ENCODE data around the gene CARMIL1.

CARMIL1 gene

DNA sequence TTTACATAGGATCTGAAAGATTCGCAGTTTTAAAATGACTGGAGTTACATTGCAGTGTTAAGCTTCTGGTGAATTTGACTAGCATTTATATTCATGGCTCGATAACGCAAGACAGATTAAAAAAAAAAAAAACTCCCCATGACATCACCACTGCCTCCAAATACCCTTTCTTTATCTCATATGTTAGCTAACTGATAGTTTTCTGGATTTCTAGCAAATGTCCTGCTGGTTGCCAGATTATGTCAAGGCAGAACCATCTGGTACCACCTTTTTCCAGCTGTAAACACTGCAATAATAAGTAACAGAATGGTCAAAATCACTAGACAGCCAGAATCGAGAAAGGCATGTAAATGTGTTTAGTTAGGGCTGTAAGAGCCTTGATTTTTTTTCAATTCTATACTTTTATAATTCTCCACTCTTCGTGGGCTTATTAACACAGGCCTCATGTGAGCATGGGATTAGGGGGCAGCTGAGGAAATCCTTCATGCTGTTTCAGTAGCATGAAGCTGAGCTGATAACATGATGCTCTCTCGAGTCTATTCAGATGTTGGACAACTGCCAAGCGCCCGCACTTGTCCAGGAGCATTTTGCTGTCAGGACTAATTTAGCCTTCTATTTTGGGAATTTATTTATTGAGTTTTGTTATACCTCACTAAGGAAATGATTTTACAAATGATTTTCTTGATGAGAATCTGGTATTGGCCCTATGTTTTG, 206.8 kb downstream of the CARMIL1 start:
- TF ChIP-seq CTCF (IDR thresholded peaks at IDR 0.05), result no peak
- peak overlapping the region; percentile 8 for H3K4me2 ChIP-seq (ENCODE audit: low read length)
- no peak overlapping the region for H3K9ac ChIP-seq
- no peaks in the 10 kb centered on the region for H3K9me3 ChIP-seq (ENCODE audit: control insufficient read depth, low read length)
- peak overlapping the region; percentile 26 for H2AFZ ChIP-seq
- no peak overlapping the region for H3K4me3 ChIP-seq (ENCODE audit: low read depth, low read length)
- H3K27me3 ChIP-seq (ENCODE audit: control insufficient read depth, insufficient read depth, low read length), result no peaks in the 10 kb centered on the region
- H3K79me2 ChIP-seq, result no peaks in the 10 kb centered on the region
- H3K36me3 ChIP-seq (ENCODE audit: control insufficient read depth, insufficient read depth, low read length), result no peaks in the 10 kb centered on the region
- peaks cover 19% of the 10 kb centered on the region for H3K4me1 ChIP-seq
- peak overlapping the region; percentile 16 for H3K27ac ChIP-seq

- H3K4me2 ChIP-seq (ENCODE audit: low read length), result peak overlapping the region; percentile 8
- no peaks in the 10 kb centered on the region for H3K36me3 ChIP-seq (ENCODE audit: control insufficient read depth, insufficient read depth, low read length)
- no peak overlapping the region for H2AFZ ChIP-seq
- no peak overlapping the region for H3K9ac ChIP-seq
- H3K9me3 ChIP-seq (ENCODE audit: control insufficient read depth, low read length), result no peaks in the 10 kb centered on the region
- no peak for TF ChIP-seq CTCF (IDR thresholded peaks at IDR 0.05)
- no peak overlapping the region for H3K4me3 ChIP-seq (ENCODE audit: low read depth, low read length)
- H3K79me2 ChIP-seq, result no peaks in the 10 kb centered on the region
- H3K4me1 ChIP-seq, result peaks cover 16% of the 10 kb centered on the region
- H3K27ac ChIP-seq, result peak overlapping the region; percentile 16
- no peaks in the 10 kb centered on the region for H3K27me3 ChIP-seq (ENCODE audit: control insufficient read depth, insufficient read depth, low read length)
Measured at GRCh38 chr6:25486550-25486949, 207.4 kb downstream of the CARMIL1 start.

DNA sequence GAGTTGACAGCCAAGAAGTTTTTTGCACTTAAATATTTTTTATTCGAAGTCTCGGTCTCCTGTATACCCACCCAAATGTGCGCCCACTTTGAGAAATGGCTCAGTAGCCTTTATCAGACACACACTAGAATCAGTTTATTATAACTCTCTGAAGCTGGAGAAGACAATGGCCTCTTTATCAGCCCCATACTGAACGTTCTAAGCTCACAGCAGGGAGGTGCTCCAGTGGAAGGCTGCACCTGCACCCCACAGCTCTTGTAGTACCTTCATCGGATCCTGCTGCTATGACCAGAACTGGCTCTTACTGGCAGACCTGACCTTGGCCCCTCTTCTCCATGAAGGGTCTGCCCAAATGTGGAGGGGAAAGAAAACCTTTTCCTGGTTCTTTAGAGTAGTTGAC, 207.8 kb downstream of the CARMIL1 start:
- TF ChIP-seq CTCF (IDR thresholded peaks at IDR 0.05), result no peak
- peaks cover 16% of the 10 kb centered on the region for H3K4me1 ChIP-seq

DNA sequence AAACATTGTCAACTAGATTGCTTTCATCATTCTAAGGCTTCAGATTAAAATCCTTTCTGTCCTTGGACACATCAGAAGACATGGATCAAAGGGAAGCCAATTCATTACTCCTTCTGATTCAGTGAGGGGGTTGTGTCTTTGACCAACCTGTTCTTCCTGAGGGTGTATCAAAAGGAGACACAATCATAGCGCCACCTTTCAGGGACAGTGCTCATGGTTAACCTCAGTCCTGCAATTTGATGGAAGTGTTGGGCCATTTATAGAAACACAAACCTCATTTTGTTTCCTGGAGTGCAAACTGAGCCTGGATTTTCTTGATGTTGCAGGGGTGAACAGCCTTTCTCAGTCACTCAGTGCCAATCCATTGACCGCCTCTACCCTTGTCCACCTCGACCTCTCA, 209.0 kb downstream of the CARMIL1 start:
- Histone ChIP-seq H3K36me3 (ENCODE audit: control insufficient read depth, insufficient read depth, low read length) (no peaks in the 10 kb centered on the region), H3K9ac (no peak overlapping the region), H3K27ac (no peak overlapping the region), H3K27me3 (ENCODE audit: control insufficient read depth, insufficient read depth, low read length) (no peaks in the 10 kb centered on the region), H3K9me3 (ENCODE audit: control insufficient read depth, low read length) (no peaks in the 10 kb centered on the region), H3K4me2 (ENCODE audit: low read length) (no peak overlapping the region), H3K4me3 (ENCODE audit: low read depth, low read length) (no peak overlapping the region), H3K79me2 (no peaks in the 10 kb centered on the region), H3K4me1 (peaks cover 16% of the 10 kb centered on the region), H2AFZ (no peak overlapping the region)
- TF ChIP-seq CTCF (IDR thresholded peaks at IDR 0.05), result no peak

More for the DNA sequence above, 207.8 kb downstream of the CARMIL1 start:
- no peaks in the 10 kb centered on the region for H3K79me2 ChIP-seq
- H3K9me3 ChIP-seq (ENCODE audit: control insufficient read depth, low read length), result no peaks in the 10 kb centered on the region
- H3K36me3 ChIP-seq (ENCODE audit: control insufficient read depth, insufficient read depth, low read length), result no peaks in the 10 kb centered on the region
- H3K4me2 ChIP-seq (ENCODE audit: low read length), result no peak overlapping the region
- no peaks in the 10 kb centered on the region for H3K27me3 ChIP-seq (ENCODE audit: control insufficient read depth, insufficient read depth, low read length)
- no peak overlapping the region for H3K4me3 ChIP-seq (ENCODE audit: low read depth, low read length)
- H3K9ac ChIP-seq, result no peak overlapping the region
- H2AFZ ChIP-seq, result no peak overlapping the region
- no peak overlapping the region for H3K27ac ChIP-seq

DNA sequence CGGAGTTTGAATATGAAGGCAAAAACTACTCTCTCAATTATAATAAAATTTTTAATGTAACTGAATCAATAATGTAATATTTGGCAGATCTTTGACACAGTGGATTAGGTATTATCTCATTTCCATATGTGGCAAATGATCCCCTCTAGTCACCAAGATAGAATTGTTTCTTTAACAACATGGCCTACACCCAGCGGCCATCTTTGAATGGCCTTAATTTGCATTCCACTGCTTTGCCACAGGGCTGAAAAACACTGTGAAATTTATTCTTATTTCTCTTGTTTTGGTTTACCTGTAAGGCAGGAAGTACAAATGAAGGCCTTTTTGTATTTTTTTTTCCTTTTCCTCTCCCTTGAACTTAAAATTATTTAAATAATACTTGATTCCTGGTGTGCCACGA, 210.2 kb downstream of the CARMIL1 start:
- Histone ChIP-seq H3K79me2 (no peaks in the 10 kb centered on the region), H3K4me2 (ENCODE audit: low read length) (no peak overlapping the region), H3K27ac (no peak overlapping the region), H3K4me3 (ENCODE audit: low read depth, low read length) (no peak overlapping the region), H3K27me3 (ENCODE audit: control insufficient read depth, insufficient read depth, low read length) (no peaks in the 10 kb centered on the region), H3K9me3 (ENCODE audit: control insufficient read depth, low read length) (no peaks in the 10 kb centered on the region), H2AFZ (peak overlapping the region; percentile 62), H3K36me3 (ENCODE audit: control insufficient read depth, insufficient read depth, low read length) (no peaks in the 10 kb centered on the region), H3K4me1 (peaks cover 16% of the 10 kb centered on the region), H3K9ac (no peak overlapping the region)
- no peak for TF ChIP-seq CTCF (IDR thresholded peaks at IDR 0.05)
